ENCODE measurements around the gene KLHL40.

The KLHL40 gene

GRCh38 chr3:42685363-42685881, at the start of gene KLHL40:
TSS of gene KLHL40 (plus strand) at chr3:42685537. CDS start at chr3:42685619, 82 bp downstream.
- no peak for DNase-seq

- DNase-seq, result no peak
Measured at GRCh38 chr3:42637001-42637400, 48.3 kb upstream of the KLHL40 start.

- DNase-seq, result no peak
Measured at GRCh38 chr3:42638339-42638842, 46.9 kb upstream of the KLHL40 start.

- DNase-seq, result no peak
Measured at GRCh38 chr3:42639192-42639591, 46.1 kb upstream of the KLHL40 start.

GRCh38 chr3:42640129-42640528, 45.2 kb upstream of the KLHL40 start:
- DNase-seq, result no peak

- no peak for DNase-seq
Measured at GRCh38 chr3:42640771-42641370, 44.5 kb upstream of the KLHL40 start.

- DNase-seq, result no peak
Measured at GRCh38 chr3:42647821-42648459, 37.4 kb upstream of the KLHL40 start.

- no peak for DNase-seq
Measured at GRCh38 chr3:42649006-42649405, 36.3 kb upstream of the KLHL40 start.

- no peak for DNase-seq
Measured at GRCh38 chr3:42649783-42650182, 35.6 kb upstream of the KLHL40 start.

- peak; percentile 88 for DNase-seq
Measured at GRCh38 chr3:42651248-42652091, 33.9 kb upstream of the KLHL40 start.

- no peak for DNase-seq
Measured at GRCh38 chr3:42652251-42652610, 33.1 kb upstream of the KLHL40 start.

GRCh38 chr3:42652611-42653302, 32.6 kb upstream of the KLHL40 start:
- peak; percentile 88 for DNase-seq

GRCh38 chr3:42653303-42653559, 32.1 kb upstream of the KLHL40 start:
- DNase-seq, result no peak

GRCh38 chr3:42653560-42654330, 31.6 kb upstream of the KLHL40 start, which contains the start of gene ZBTB47:
TSS of gene ZBTB47 (plus strand) at chr3:42653697. CDS start at chr3:42658356, 4,659 bp downstream.
- peak; percentile 53 for DNase-seq

GRCh38 chr3:42654331-42655201, 30.8 kb upstream of the KLHL40 start:
- peak; percentile 65 for DNase-seq

GRCh38 chr3:42655331-42655888, 29.9 kb upstream of the KLHL40 start:
- DNase-seq, result peak; percentile 21

GRCh38 chr3:42655980-42656679, 29.2 kb upstream of the KLHL40 start:
- DNase-seq, result peak; percentile 62

GRCh38 chr3:42656680-42657610, 28.4 kb upstream of the KLHL40 start:
- no peak for DNase-seq

GRCh38 chr3:42657675-42658074, 27.7 kb upstream of the KLHL40 start:
- no peak for DNase-seq
